HG02623 (cell line): Measurements from ENCODE around the gene UCP2.
"Not testable (repeated sequence)": the region's sequence is repeated elsewhere in the genome, so short reads cannot be mapped to it uniquely, and the experiment has no call there.

Source experiments
- ATAC-seq: cut with Tn5 transposase; IDR thresholded peaks from one replicate; pipeline ENCODE4 v1.9.1; 2021; ENCODE audit warnings: moderate library complexity; ENCODE audit not compliant: unreplicated experiment

UCP2 gene

GRCh38 chr11:73996161-73996747 lies 13.6 kb upstream of the UCP2 start:
- no peak for ATAC-seq

DNA sequence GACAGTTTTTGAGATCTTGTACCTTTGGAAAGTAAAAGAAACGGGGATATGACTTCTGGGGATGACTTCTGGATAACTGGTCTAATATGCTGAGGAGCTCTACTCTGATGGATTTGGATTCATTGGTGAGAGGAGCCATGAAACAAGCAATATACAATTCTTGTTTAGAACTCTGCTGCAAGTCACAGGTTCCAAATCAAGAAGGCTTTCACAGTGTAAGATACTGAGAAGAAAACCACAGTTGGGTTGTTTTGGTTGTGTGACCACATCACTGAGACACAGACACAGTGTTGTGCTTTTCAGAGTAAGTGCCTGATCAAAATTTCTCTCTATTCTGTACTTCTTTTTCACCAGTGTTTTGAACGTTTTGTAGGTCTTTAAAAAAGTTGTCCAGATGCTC lies 13.1 kb upstream of the UCP2 start:
- ATAC-seq = no peak

DNA sequence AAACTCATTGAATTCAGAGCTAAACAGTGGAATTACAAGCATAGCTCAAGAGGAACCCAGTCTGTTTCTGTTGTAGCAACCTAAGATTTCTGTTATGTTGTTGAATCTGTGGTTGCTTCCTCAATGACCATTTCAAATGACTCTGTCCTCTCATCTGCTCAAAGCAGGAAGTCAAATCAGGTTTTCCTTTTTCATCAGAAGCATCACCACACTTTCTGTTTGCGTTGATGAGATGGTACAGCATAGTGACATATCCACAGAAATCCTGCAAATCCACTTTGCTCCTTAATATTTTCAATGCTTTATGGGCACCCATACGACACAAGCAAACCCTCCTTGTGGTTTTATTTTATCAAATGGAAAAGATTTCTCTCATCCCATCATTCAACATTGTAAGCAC lies 12.6 kb upstream of the UCP2 start:
- ATAC-seq = no peak

GRCh38 chr11:73991471-73992006 lies 8.9 kb upstream of the UCP2 start:
- ATAC-seq = no peak

DNA sequence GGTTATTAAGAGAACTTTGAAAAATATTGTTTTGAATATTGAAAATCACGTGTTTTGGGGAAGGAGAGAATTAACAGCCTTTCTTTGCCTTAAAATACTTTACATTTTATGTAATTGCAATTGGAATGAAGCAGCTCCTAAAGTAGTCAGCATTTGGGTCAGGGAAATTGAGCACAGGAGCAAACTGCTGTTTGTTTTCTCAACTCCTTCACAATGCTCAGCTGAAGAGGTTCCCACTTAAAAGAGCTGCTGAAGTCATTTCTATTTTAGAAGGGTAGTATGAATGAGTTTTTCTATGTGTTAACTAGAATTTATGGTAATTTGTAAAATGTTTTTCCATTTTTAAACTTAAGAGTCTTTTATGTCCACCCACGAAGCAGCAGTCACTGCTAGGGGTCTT lies 8.1 kb upstream of the UCP2 start:
- no peak for ATAC-seq

GRCh38 chr11:73989156-73989555 lies 6.5 kb upstream of the UCP2 start:
- ATAC-seq = no peak

DNA sequence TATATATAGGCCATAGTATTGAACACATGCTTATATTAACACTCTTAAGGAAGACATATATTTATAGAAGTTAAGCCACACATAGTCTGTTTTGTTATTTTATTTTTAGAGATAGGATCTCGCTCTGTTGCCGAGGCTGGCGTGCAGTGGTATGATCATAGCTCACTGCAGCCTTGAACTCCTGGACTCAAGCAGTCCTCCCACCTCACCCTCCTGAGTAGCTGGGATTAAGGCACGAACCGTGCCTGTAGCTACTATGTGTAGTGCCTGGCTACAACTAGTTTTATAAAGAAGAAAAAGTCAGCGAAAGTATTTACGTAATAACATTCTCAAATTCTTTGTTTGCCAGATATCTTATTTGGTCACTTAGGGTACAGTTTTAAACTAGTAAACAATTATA lies 5.6 kb upstream of the UCP2 start:
- ATAC-seq = no peak

DNA sequence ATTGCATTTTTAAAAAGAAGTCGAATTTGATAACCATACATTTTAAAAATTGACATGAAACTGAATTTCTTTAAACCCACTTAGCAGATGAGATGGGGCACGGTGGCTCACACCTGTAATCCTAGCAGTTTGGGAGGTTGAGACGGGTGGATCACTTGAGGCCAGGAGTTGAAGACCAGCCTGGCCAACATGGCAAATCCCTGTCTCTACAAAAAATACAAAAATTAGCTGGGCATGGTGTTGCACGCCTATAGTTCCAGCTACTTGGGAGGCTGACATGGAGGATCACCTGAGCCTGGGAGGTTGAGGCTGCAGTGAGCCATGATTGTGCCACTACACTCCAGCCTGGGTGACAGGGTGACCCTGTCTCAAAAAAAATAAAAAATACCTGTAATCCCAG lies 3.0 kb upstream of the UCP2 start:
- not testable (repeated sequence) for ATAC-seq

GRCh38 chr11:73983741-73984538 lies 1.3 kb upstream of the UCP2 start:
- no peak for ATAC-seq

DNA sequence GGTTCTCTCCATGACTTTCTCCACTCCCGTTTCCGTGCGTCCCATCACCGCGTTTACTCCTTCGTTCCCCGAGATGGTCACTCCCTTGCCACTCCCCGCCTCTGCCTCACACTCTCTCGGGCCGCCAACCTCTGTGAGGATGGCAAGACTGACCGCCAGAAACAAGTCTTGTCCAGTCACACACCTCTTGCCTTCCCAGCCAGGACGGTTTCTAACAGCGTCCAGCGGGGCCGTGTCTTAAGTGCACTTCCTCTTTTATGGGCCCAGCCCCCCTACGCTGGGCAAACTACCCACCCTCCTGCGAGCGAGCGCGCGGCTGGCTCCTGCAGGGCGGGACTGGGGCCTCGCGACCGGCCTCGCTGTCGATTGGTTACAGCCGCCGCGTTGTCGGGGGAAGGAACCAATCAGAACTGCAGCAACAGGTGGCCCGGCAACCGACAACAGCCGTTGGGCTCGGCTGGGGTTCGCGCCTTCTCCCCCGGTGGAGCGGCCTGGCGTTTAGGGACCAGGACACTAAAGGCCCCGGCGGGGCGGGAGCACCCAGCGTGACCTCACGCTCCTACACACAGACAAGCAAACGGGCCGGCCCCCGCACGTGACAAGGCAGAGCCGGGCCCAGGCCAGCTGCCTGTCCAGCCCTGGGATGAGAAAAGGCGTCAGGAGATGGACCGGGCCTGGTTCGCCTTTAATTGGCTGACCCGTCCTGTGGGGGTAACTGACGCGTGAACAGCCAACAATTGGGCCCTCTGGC lies 522 bp upstream of the UCP2 start:
- ATAC-seq = peak; percentile 59

DNA sequence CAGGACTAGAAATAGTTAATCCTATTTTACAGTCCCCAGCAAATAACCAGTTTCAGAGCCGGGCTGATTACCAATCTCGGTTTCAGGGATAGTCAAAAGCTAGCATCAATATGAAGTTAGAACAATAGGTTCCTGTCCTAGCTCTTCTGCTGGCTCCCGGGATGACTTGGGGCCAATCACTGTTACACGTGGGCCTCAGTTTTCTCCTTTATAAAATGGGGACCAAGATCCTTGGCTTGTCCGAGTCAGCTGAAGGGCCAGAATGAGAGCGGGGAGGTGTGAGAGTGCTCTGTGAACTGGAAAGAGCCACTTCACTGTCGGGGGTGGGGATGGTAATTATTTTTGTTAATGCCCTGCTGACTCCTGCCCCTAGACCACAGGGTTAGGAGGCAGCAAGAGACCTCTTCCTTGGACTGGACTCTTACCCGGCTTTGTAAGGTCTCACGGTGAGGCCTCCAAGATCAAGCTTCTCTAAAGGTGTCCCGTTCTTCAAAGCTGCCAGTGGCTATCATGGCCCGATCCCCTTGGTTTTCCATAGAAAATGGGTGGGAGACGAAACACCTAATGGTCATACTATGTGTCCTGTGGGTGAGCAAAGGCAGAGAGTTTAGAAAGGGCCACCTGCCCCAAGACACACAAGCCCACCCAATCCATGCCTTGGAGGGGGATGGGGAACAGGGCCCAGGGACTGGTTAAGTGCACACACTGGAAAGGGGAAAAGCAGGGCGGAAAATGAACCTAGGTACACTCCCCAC lies 1.4 kb downstream of the UCP2 start:
- no peak for ATAC-seq

DNA sequence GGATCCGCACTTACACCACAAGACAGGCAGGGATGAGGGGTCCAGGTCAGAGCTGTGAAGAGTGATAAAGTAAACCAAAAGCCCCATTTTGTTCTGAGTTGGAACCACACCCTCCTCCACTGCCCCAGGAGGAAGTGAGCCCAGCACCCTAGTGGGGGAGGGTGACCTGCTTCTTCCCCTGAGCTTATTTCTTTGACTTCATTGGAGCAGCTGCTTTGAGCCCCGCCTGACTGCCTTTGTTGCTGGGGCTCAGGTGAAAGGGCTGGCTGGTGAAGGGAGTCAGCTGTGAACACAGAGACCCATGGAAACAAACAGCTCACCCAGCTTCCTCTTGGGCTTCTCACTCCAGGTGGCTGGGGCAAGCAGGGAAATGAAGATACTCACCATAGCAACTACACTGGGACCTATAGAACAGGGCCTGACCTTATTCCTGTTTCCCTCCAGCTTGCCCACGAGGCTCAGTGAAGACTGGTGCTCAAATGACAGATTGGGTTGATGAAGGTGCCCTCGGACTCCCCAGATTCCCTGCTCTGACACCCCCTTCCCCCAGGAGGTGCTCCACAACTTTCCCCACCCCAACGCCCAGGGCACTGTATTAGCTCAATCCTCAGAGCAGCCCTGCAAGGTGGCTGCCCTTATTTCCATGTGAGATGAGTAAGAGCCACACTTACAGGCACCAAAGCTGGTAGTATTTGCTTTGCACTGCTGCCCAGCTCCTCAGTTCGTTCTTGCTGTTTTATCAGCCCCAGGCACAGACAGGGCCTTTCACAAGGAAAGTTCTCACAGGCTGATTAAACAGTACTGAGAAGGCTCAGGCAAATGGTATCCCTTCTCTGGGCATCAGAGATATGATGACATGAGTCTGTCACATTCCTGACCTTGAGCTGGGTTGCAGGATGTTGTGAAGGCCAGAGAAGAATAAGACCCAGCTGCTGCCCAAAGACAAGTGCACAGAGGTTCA lies 2.4 kb downstream of the UCP2 start:
- peak; percentile 39 for ATAC-seq

DNA sequence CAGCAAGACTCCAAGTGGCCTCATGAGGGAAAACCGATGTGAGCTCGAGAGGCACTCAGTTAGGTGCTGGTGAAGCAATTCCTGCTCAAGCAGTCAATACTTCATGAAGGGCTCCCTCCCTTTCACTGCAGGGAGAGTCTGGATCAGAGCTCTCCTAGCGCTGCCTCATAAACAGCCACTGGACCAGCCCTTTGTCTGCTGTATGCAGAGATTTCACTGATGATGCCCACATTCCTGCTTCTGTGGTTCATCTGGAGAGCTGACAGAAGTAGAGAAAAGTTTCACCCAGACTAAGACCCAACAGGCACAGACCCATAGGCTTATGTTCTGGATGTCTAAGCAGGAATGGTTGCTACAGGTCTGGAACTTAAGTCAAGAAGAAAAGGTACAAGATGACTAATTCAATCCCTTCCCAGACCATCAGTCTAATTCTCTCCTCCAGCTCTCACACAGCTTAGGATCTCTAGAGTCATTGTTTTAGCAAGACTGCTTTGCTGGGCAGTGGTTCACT lies 4.0 kb downstream of the UCP2 start:
- ATAC-seq = no peak

- ATAC-seq = no peak
Observed at GRCh38 chr11:73977856-73978519, 4.7 kb downstream of the UCP2 start.

- no peak for ATAC-seq
Observed at GRCh38 chr11:73976451-73977151, 6.0 kb downstream of the UCP2 start.

GRCh38 chr11:73975479-73975757 lies 7.2 kb downstream of the UCP2 start:
- no peak for ATAC-seq

DNA sequence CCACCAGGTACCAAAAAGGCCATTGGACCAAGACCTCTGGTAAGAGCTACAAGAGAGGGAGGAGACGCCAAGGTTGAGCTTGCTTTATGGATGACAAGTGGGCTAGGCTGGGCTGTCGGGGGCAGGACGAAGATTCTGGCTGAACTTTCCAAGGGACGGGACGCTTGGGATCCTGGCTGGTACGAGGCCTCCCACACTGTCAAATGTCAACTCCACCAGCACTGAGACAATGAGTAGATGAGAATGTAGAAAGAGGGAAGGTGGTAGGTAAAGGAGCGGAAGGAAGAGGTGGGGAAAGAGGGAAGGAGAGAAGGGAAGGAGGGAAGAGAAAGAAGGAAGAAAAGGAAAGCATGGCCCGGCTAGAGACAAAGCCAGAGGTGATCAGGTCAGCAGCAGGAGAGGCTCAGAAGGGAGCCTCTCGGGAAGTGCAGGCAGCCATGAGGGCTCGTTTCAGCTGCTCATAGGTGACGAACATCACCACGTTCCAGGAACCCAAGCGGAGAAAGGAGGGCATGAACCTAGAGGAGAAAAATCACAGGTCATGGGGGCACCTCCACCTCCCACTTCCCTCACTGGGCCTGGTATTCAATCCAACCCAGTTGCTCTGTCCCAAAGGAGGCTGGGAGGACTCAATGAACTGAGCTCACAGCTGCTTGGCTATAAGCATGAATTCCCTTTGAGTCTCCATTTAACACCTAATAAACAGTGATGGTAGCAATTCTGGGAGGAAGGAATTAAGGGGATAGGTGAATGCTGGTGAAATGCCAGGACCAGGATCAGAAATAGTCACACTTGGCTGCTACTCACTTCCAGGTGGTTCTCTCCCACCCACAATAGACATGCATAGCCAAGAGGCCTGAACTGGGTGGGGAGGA lies 7.8 kb downstream of the UCP2 start:
- no peak for ATAC-seq
